ENCODE measurements around the gene EXOC4. TPM values are rescaled to one million over a fixed set of nuclear protein-coding genes. Genes with fewer than 3 reads are reported as not detected.
"Not testable (repeated sequence)": the region's sequence is repeated elsewhere in the genome, so short reads cannot be mapped to it uniquely, and the experiment has no call there.

EXOC4 gene
- total RNA-seq = 27.1 and 41.3 TPM in 2 replicates

GRCh38 chr7:133252858-133253518 lies at the start of gene EXOC4:
TSS of gene EXOC4 (plus strand) at chr7:133253078.
- peak within 1 kb of the TSS; percentile 83 for H3K4me3 ChIP-seq (ENCODE audit: low read depth, low read length)
- peak; percentile 88 for DNase-seq (ENCODE audit: low read depth)
- TF ChIP-seq CTCF (conservative IDR thresholded peaks at IDR 0.05; ENCODE audit: low read depth, low read length) = no peak

- no peak for DNase-seq (ENCODE audit: low read depth)
- no peak for TF ChIP-seq CTCF (conservative IDR thresholded peaks at IDR 0.05; ENCODE audit: low read depth, low read length)
- no peak overlapping the region for H3K4me3 ChIP-seq (ENCODE audit: low read depth, low read length)
Observed at GRCh38 chr7:133203490-133203889, 49.4 kb upstream of the EXOC4 start.

GRCh38 chr7:133207687-133208086 lies 45.2 kb upstream of the EXOC4 start:
- H3K4me3 ChIP-seq (ENCODE audit: low read depth, low read length) = no peak overlapping the region
- DNase-seq (ENCODE audit: low read depth) = no peak
- TF ChIP-seq CTCF (conservative IDR thresholded peaks at IDR 0.05; ENCODE audit: low read depth, low read length) = peak; percentile 48

- H3K4me3 ChIP-seq (ENCODE audit: low read depth, low read length); DNase-seq (ENCODE audit: low read depth): not testable (repeated sequence)
Observed at GRCh38 chr7:133210817-133211216, 42.1 kb upstream of the EXOC4 start.

DNA sequence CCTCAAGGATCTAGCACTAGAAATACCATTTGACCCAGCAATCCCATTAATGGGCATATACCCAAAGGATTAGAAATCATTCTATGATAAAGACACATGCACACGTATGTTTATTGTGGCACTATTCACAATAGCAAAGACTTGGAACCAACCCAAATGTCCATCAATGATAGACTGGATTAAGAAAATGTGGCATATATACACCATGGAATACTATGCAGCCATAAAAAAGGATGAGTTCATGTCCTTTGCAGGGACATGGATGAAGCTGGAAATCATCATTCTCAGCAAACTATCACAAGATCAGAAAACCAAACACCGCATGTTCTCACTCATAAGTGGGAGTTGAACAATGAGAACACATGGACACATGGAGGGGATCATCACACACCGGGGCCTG lies 39.1 kb upstream of the EXOC4 start:
- not testable (repeated sequence) for H3K4me3 ChIP-seq (ENCODE audit: low read depth, low read length); DNase-seq (ENCODE audit: low read depth)

GRCh38 chr7:133217773-133218172 lies 35.1 kb upstream of the EXOC4 start:
- no peak for DNase-seq (ENCODE audit: low read depth)
- no peak for TF ChIP-seq CTCF (conservative IDR thresholded peaks at IDR 0.05; ENCODE audit: low read depth, low read length)
- H3K4me3 ChIP-seq (ENCODE audit: low read depth, low read length) = no peak overlapping the region

- TF ChIP-seq CTCF (conservative IDR thresholded peaks at IDR 0.05; ENCODE audit: low read depth, low read length) = peak; percentile 92
- H3K4me3 ChIP-seq (ENCODE audit: low read depth, low read length) = no peak overlapping the region
- DNase-seq (ENCODE audit: low read depth) = no peak
Observed at GRCh38 chr7:133230591-133231194, 22.2 kb upstream of the EXOC4 start.

- no peak overlapping the region for H3K4me3 ChIP-seq (ENCODE audit: low read depth, low read length)
- no peak for TF ChIP-seq CTCF (conservative IDR thresholded peaks at IDR 0.05; ENCODE audit: low read depth, low read length)
- DNase-seq (ENCODE audit: low read depth) = no peak
Observed at GRCh38 chr7:133233142-133233541, 19.7 kb upstream of the EXOC4 start.
